HT1080 (cell line): Measurements from ENCODE around the gene MSN. TPM values are rescaled to one million over a fixed set of nuclear protein-coding genes. Genes with fewer than 3 reads are reported as not detected.

ENCODE experiments used
- DNase-seq: peaks from one replicate; pipeline ENCODE4 v3.0.0-alpha.2; 2015; ENCODE audit warnings: low read depth
- total RNA-seq: library from RNA; depleted of rRNA; stranded (reverse); fragments of >200 nt; shearing (Covaris generic); gene quantifications from 2 replicates; pipeline ENCODE4 v1.2.3, GENCODE V29; 2014; rRNA removed

The MSN gene
- total RNA-seq, 1 experiment from 2014 or later: 417 TPM

DNA sequence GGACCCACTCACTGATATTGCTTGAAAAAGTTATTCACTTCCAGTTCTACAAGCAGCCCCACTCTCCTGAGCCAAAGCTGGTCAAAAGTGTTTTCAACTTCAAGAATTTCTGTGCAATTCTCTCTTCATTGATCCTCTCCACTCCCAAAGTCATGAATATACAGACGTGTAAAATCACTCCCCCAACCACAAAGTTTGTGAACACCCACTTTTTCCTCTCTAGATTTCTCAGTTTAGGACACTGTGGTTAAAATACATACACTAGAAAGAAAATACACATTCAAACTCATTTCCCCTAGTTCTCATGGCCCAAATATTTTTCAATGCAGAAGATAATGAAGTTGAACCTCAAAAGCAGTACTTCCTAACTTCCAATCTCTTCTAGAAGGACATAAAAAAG, 116.3 kb downstream of the MSN start:
- DNase-seq: no peak

Other genes with a start within 250 kb of the MSN start
- 46.3 and 54.9 TPM in 2 replicates for gene LAS1L, start 132.9 kb upstream of the MSN start, total RNA-seq